GM19324 (cell line): ENCODE data around the gene CHRDL2.
"Not testable (repeated sequence)": the region's sequence is repeated elsewhere in the genome, so short reads cannot be mapped to it uniquely, and the experiment has no call there.

Experiments used
- ATAC-seq: cut with Tn5 transposase; IDR thresholded peaks from one replicate; pipeline ENCODE4 v1.9.1; 2021; ENCODE audit warnings: mild to moderate bottlenecking, moderate library complexity; ENCODE audit not compliant: unreplicated experiment, low FRiP score

CHRDL2 gene

GRCh38 chr11:74673693-74674360 is 57.4 kb downstream of the CHRDL2 start:
- ATAC-seq, result no peak

- no peak for ATAC-seq
Measured at GRCh38 chr11:74672956-74673692, 58.1 kb downstream of the CHRDL2 start.

GRCh38 chr11:74672332-74672955 is 58.8 kb downstream of the CHRDL2 start:
- ATAC-seq, result no peak

GRCh38 chr11:74671520-74672196 is 59.6 kb downstream of the CHRDL2 start:
- ATAC-seq, result no peak

GRCh38 chr11:74670171-74670570 is 61.1 kb downstream of the CHRDL2 start:
- ATAC-seq, result no peak

GRCh38 chr11:74669211-74670160 is 61.7 kb downstream of the CHRDL2 start:
- ATAC-seq, result no peak

- ATAC-seq, result no peak
Measured at GRCh38 chr11:74663315-74663714, 67.9 kb downstream of the CHRDL2 start.

- ATAC-seq, result no peak
Measured at GRCh38 chr11:74662487-74663103, 68.6 kb downstream of the CHRDL2 start.

GRCh38 chr11:74659124-74659523 is 72.1 kb downstream of the CHRDL2 start:
- not testable (repeated sequence) for ATAC-seq

GRCh38 chr11:74654976-74655375 is 76.2 kb downstream of the CHRDL2 start:
- no peak for ATAC-seq

GRCh38 chr11:74650498-74650897 is 80.7 kb downstream of the CHRDL2 start:
- ATAC-seq, result no peak

GRCh38 chr11:74648894-74649293 is 82.3 kb downstream of the CHRDL2 start:
- ATAC-seq, result no peak

- ATAC-seq, result no peak
Measured at GRCh38 chr11:74647831-74648230, 83.4 kb downstream of the CHRDL2 start.

GRCh38 chr11:74647404-74647803 is 83.8 kb downstream of the CHRDL2 start:
- no peak for ATAC-seq

- no peak for ATAC-seq
Measured at GRCh38 chr11:74646954-74647353, 84.3 kb downstream of the CHRDL2 start.
